GM23338 (cell line): ENCODE measurements around the gene SH3RF3. TPM values are rescaled to one million over a fixed set of nuclear protein-coding genes. Genes with fewer than 3 reads are reported as not detected.

Source experiments
- ATAC-seq: fragments of 200-7000 bp; cut with Tn5 transposase; 3 replicates; pipeline ENCODE4 v1.9.1; 2020
- DNase-seq: peaks from one replicate; pipeline ENCODE4 v3.0.0-alpha.2; 2015; ENCODE audit warnings: low spot score
- H2AFZ ChIP-seq: fragments of 200-600 bp; sonication (generic); 2 replicates; pipeline ENCODE4 v1.8.0; 2016; ENCODE audit warnings: antibody characterized with exemption, mild to moderate bottlenecking, moderate library complexity
- H3F3A ChIP-seq: fragments of 200-600 bp; sonication (generic); replicated peaks from 2 replicates; pipeline ENCODE4 v1.8.0; 2017; ENCODE audit warnings: antibody characterized with exemption, mixed run types, low read depth
- H3K27ac ChIP-seq: fragments of 200-600 bp; sonication (generic); 2 replicates; pipeline ENCODE4 v1.6.1; 2016; ENCODE audit warnings: low read depth
- H3K27me3 ChIP-seq: fragments of 200-600 bp; sonication (generic); 2 replicates; pipeline ENCODE4 v1.8.0; 2016; ENCODE audit warnings: mild to moderate bottlenecking, mixed run types, moderate library complexity; ENCODE audit not compliant: insufficient read depth
- H3K36me3 ChIP-seq: fragments of 200-600 bp; sonication (generic); 2 replicates; pipeline ENCODE4 v1.8.0; 2016; ENCODE audit warnings: mild to moderate bottlenecking; ENCODE audit not compliant: insufficient read depth
- H3K4me1 ChIP-seq: fragments of 200-600 bp; sonication (generic); 2 replicates; pipeline ENCODE4 v1.8.0; 2016; ENCODE audit warnings: mild to moderate bottlenecking, moderate library complexity; ENCODE audit not compliant: insufficient read depth
- H3K4me2 ChIP-seq: fragments of 200-600 bp; sonication (generic); 2 replicates; pipeline ENCODE4 v1.7.1; 2017; ENCODE audit warnings: mixed run types
- H3K4me3 ChIP-seq: fragments of 200-600 bp; sonication (generic); 2 replicates; pipeline ENCODE4 v1.6.1; 2016; ENCODE audit warnings: mixed run types
- H3K79me2 ChIP-seq: fragments of 200-600 bp; sonication (generic); replicated peaks from 2 replicates; pipeline ENCODE4 v1.8.0; 2017; ENCODE audit warnings: mild to moderate bottlenecking; ENCODE audit not compliant: insufficient read depth
- H3K9me2 ChIP-seq: fragments of 200-600 bp; sonication (generic); 2 replicates; pipeline ENCODE4 v1.8.0; 2017; ENCODE audit not compliant: insufficient read depth
- H4K20me1 ChIP-seq: fragments of 200-600 bp; sonication (generic); replicated peaks from 2 replicates; pipeline ENCODE4 v1.8.0; 2017; ENCODE audit warnings: mild to moderate bottlenecking; ENCODE audit not compliant: insufficient read depth
- H3K27ac Mint-ChIP-seq: 2 replicates; pipeline ENCODE4 v1.8.0; 2020; ENCODE audit warnings: inconsistent platforms, mild to moderate bottlenecking, moderate library complexity, mixed read lengths
- H3K27me3 Mint-ChIP-seq: 3 replicates; pipeline ENCODE4 v1.8.0; 2022; ENCODE audit warnings: low read depth, mild to moderate bottlenecking, moderate library complexity, mixed read lengths, inconsistent platforms; ENCODE audit not compliant: insufficient read depth, poor library complexity
- H3K36me3 Mint-ChIP-seq: 3 replicates; pipeline ENCODE4 v1.8.0; 2021; ENCODE audit warnings: low read depth, mild to moderate bottlenecking, inconsistent platforms, moderate library complexity, mixed read lengths
- H3K4me1 Mint-ChIP-seq: 3 replicates; pipeline ENCODE4 v1.8.0; 2020; ENCODE audit warnings: mild to moderate bottlenecking, inconsistent platforms, mixed read lengths
- H3K4me3 Mint-ChIP-seq: 3 replicates; pipeline ENCODE4 v1.8.0; 2021; ENCODE audit warnings: moderate library complexity, mild to moderate bottlenecking, inconsistent platforms, mixed read lengths
- H3K9me3 Mint-ChIP-seq: 3 replicates; pipeline ENCODE4 v1.8.0; 2020; ENCODE audit warnings: moderate library complexity, mild to moderate bottlenecking, inconsistent platforms, mixed read lengths
- CREB1 ChIP-seq: fragments of 250-450 bp; sonication (Bioruptor Pico); IDR thresholded peaks from 2 replicates; pipeline ENCODE4 v1.5.0; 2020; ENCODE audit warnings: low read depth, mild to moderate bottlenecking, moderate library complexity
- ETS1 ChIP-seq: IDR thresholded peaks from 2 replicates; pipeline ENCODE4 v1.6.1; 2016; ENCODE audit warnings: antibody characterized with exemption
- EZH2 ChIP-seq: fragments of 200-600 bp; sonication (generic); IDR thresholded peaks from one replicate; pipeline ENCODE4 v1.8.0; 2017; ENCODE audit warnings: antibody characterized with exemption, mild to moderate bottlenecking, low read depth; ENCODE audit not compliant: unreplicated experiment
- EZH2phosphoT487 ChIP-seq: fragments of 200-600 bp; sonication (generic); IDR thresholded peaks from one replicate; pipeline ENCODE4 v1.8.1; 2018; ENCODE audit warnings: antibody characterized with exemption; ENCODE audit not compliant: unreplicated experiment
- JUNB ChIP-seq: IDR thresholded peaks from one replicate; pipeline ENCODE4 v1.6.1; 2016; ENCODE audit warnings: antibody characterized with exemption; ENCODE audit not compliant: unreplicated experiment
- NANOG ChIP-seq: IDR thresholded peaks from 2 replicates; pipeline ENCODE4 v1.6.1; 2016; ENCODE audit warnings: antibody characterized with exemption, borderline replicate concordance
- POLR2AphosphoS5 ChIP-seq: IDR thresholded peaks from 2 replicates; pipeline ENCODE4 v1.6.1; 2016; ENCODE audit warnings: antibody characterized with exemption, low read depth
- REST ChIP-seq: IDR thresholded peaks from one replicate; pipeline ENCODE4 v1.6.1; 2018; ENCODE audit warnings: antibody characterized with exemption; ENCODE audit not compliant: unreplicated experiment
- STAT1 ChIP-seq: IDR thresholded peaks from one replicate; pipeline ENCODE4 v1.6.1; 2016; ENCODE audit warnings: antibody characterized with exemption; ENCODE audit not compliant: unreplicated experiment
- ZNF114 ChIP-seq: fragments of 250-450 bp; sonication (Bioruptor Pico); IDR thresholded peaks from 2 replicates; pipeline ENCODE4 v1.5.0; 2020; ENCODE audit warnings: mild to moderate bottlenecking, moderate library complexity
- ZNF331 ChIP-seq: fragments of 250-450 bp; sonication (Bioruptor Pico); IDR thresholded peaks from 2 replicates; pipeline ENCODE4 v1.5.0; 2020; ENCODE audit warnings: low read depth, mild to moderate bottlenecking, moderate library complexity
- ZNF462 ChIP-seq: fragments of 250-450 bp; sonication (Bioruptor Pico); IDR thresholded peaks from 2 replicates; pipeline ENCODE4 v1.5.0; 2020; ENCODE audit warnings: mild to moderate bottlenecking, moderate library complexity
- polyA plus RNA-seq: library from polyadenylated mRNA; unstranded; fragments of >200 nt; fragmentation: Nextera tagmentation; extraction: Ambion mirVana; gene quantifications from 2 replicates; pipeline ENCODE4 v1.2.1, GENCODE V29; 2016
- total RNA-seq: library from RNA; depleted of rRNA; stranded (reverse); fragments of >200 nt; shearing (Covaris generic); gene quantifications from 2 replicates; pipeline ENCODE4 v1.2.3, GENCODE V29; 2014
- TF ChIP-seq, protein P1 (sequence below), 2 experiments: fragments of 200-600 bp in 1 of 2; sonication (generic) in 1 of 2; conservative IDR thresholded peaks; 2 replicates each; pipeline versions ENCODE4 v1.5.1 to v1.6.1; 2016 to 2017; ENCODE audit warnings: antibody characterized with exemption in 2 of 2, low read depth in 2 of 2, mild to moderate bottlenecking in 2 of 2, moderate library complexity in 1 of 2

Gene SH3RF3
- total and polyA plus RNA-seq, 2 experiments from 2014 or later, result 0.11 to 0.63 TPM

DNA sequence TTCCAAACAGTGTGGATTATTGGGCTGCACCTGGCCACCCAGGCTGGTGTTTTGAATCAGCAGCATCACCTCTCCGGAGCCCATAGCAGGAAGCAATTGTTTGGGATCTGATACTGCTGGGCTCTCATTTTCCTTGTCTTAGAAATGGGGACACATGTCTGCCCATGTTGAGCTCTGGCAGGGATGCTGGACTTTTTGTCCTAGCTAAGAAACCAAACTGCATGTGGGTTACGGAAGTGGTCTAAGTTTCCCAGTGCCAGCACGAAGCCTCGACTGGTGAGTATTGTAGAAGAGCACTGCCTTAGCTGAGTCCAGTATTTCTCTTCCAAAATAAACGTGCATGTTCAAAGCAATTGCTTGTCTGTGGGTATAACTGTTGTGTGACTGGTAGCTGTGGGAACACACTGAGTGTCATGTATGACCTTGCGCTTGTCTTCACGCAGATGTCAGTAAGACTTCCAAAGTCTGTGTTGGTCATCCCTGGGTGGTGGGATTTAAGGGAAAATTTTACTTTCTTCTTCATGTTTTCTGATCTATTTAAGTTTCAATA is 43.6 kb downstream of the SH3RF3 start:
- Histone ChIP-seq H3K27ac (no peak overlapping the region), H3K4me2 (no peak overlapping the region), H2AFZ (peak overlapping the region; percentile 80; the same call in 1 of the 2 replicates), H3K4me1 (peaks cover 8% of the 10 kb centered on the region), H3K27me3 (no peaks in the 10 kb centered on the region), H3K9me2 (no peaks in the 10 kb centered on the region), H3F3A (no peaks in the 10 kb centered on the region), H3K79me2 (no peaks in the 10 kb centered on the region), H3K36me3 (no peaks in the 10 kb centered on the region), H3K4me3 (no peak overlapping the region), H4K20me1 (no peaks in the 10 kb centered on the region)
- Mint-ChIP-seq H3K4me3 (no peak overlapping the region), H3K27me3 (peaks cover 1% of the 10 kb centered on the region), H3K27ac (no peak overlapping the region), H3K4me1 (peaks cover 30% of the 10 kb centered on the region), H3K36me3 (no peaks in the 10 kb centered on the region; the same call in 2 of the 3 replicates), H3K9me3 (0 out of 3 replicates have a peak, but pooled peaks cover 4% of the 10 kb centered on the region)
- DNase-seq (no peak), ATAC-seq (peak; percentile 13; the same call in 1 of the 3 replicates)
- TF ChIP-seq JUNB, result no peak
- TF ChIP-seq REST, result no peak
- no peak for TF ChIP-seq ZNF462 (CRISPR knock-in tag)
- TF ChIP-seq, protein P1, sequence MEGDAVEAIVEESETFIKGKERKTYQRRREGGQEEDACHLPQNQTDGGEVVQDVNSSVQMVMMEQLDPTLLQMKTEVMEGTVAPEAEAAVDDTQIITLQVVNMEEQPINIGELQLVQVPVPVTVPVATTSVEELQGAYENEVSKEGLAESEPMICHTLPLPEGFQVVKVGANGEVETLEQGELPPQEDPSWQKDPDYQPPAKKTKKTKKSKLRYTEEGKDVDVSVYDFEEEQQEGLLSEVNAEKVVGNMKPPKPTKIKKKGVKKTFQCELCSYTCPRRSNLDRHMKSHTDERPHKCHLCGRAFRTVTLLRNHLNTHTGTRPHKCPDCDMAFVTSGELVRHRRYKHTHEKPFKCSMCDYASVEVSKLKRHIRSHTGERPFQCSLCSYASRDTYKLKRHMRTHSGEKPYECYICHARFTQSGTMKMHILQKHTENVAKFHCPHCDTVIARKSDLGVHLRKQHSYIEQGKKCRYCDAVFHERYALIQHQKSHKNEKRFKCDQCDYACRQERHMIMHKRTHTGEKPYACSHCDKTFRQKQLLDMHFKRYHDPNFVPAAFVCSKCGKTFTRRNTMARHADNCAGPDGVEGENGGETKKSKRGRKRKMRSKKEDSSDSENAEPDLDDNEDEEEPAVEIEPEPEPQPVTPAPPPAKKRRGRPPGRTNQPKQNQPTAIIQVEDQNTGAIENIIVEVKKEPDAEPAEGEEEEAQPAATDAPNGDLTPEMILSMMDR (conservative IDR thresholded peaks at IDR 0.05; ENCODE audit: low read depth in 2 of 2), result no peak
- TF ChIP-seq ETS1, result no peak
- no peak for TF ChIP-seq EZH2
- no peak for TF ChIP-seq ZNF331 (CRISPR knock-in tag)
- TF ChIP-seq ZNF114 (CRISPR knock-in tag), result no peak
- no peak for TF ChIP-seq STAT1
- no peak for TF ChIP-seq NANOG
- no peak for TF ChIP-seq CREB1 (CRISPR knock-in tag)
- no peak for TF ChIP-seq POLR2AphosphoS5
- TF ChIP-seq EZH2phosphoT487, result no peak
